Spleen (tissue), 11 donors: ENCODE data around the gene NOTCH2. TPM values are rescaled to one million over a fixed set of nuclear protein-coding genes. Genes with fewer than 3 reads are reported as not detected.

Source experiments
- DNase-seq: peaks from one replicate; pipeline ENCODE4 v3.0.0-alpha.2; 2020
- H3K27ac ChIP-seq, 8 donors: fragments of 200-600 bp; sonication (generic) in 7 of 8; 1 replicate in 4 of 8; 2 replicates in 4 of 8; pipeline versions ENCODE4 v1.5.0 to v1.8.0; 2016 to 2021; ENCODE audit warnings: inconsistent platforms in 4 of 8, mild to moderate bottlenecking in 4 of 8, moderate library complexity in 1 of 8
- H3K27me3 ChIP-seq, 7 donors: fragments of 200-600 bp; sonication (generic) in 6 of 7; replicated peaks in 1 of 7; 1 replicate in 4 of 7; 2 replicates in 3 of 7; pipeline versions ENCODE4 v1.5.0 to v1.8.0; 2016 to 2021; ENCODE audit warnings: inconsistent platforms in 3 of 7, mild to moderate bottlenecking in 1 of 7
- H3K36me3 ChIP-seq, 6 donors: fragments of 200-600 bp; sonication (generic) in 5 of 6; 1 replicate in 4 of 6; 2 replicates in 2 of 6; pipeline versions ENCODE4 v1.5.0 to v1.8.0; 2016 to 2021; ENCODE audit warnings: inconsistent platforms in 2 of 6
- H3K4me1 ChIP-seq, 6 donors: fragments of 200-600 bp; sonication (generic) in 5 of 6; 1 replicate in 3 of 6; 2 replicates in 3 of 6; pipeline versions ENCODE4 v1.5.0 to v1.8.0; 2016 to 2021; ENCODE audit warnings: inconsistent platforms in 3 of 6
- H3K4me3 ChIP-seq, 8 donors: fragments of 200-600 bp; sonication (generic) in 7 of 8; 1 replicate in 4 of 8; 2 replicates in 4 of 8; pipeline versions ENCODE4 v1.5.0 to v1.8.0; 2016 to 2021; ENCODE audit warnings: inconsistent platforms in 4 of 8, mild to moderate bottlenecking in 4 of 8, moderate library complexity in 2 of 8
- H3K9me3 ChIP-seq, 8 donors: fragments of 200-600 bp; sonication (generic) in 7 of 8; 1 replicate in 4 of 8; 2 replicates in 4 of 8; pipeline versions ENCODE4 v1.5.0 to v1.8.0; 2016 to 2021; ENCODE audit warnings: inconsistent platforms in 4 of 8
- CTCF ChIP-seq, 11 experiments: fragments of 200-600 bp in 7 of 11; fragments of 450-650 bp in 4 of 11; sonication (generic) in 4 of 11; IDR thresholded peaks in 8 of 11; conservative IDR thresholded peaks in 3 of 11; 1 replicate in 7 of 11; 2 replicates in 4 of 11; pipeline versions ENCODE4 v1.4.0 to v1.8.0; 2016 to 2021; ENCODE audit warnings: antibody characterized with exemption in 11 of 11, inconsistent platforms in 4 of 11, mild to moderate bottlenecking in 1 of 11
- POLR2A ChIP-seq, 3 donors: fragments of 450-650 bp; IDR thresholded peaks; one replicate each; pipeline ENCODE4 v1.5.1; 2017; ENCODE audit warnings: antibody characterized with exemption in 3 of 3, mild to moderate bottlenecking in 1 of 3
- POLR2AphosphoS5 ChIP-seq, 3 donors: sonication (generic); formaldehyde crosslinking; IDR thresholded peaks; one replicate each; pipeline ENCODE4 v1.5.1; 2017; ENCODE audit warnings: antibody characterized with exemption in 3 of 3
- WGBS, 5 donors: extraction: QIAGEN DNeasy Blood & Tissue Kit in 3 of 5; methylation state at CpG; one replicate each; pipeline versions ENCODE4 v1.1.5 to v1.1.7; 2013 to 2018; 5-methylcytosine and 5-hydroxymethylcytosine counted together
- intact Hi-C: fragments of 100-400 bp; cut with DNase I; formaldehyde crosslinking; loops from one replicate; pipeline ENCODE4 v1.15.0; 2023; ENCODE audit warnings: low total_unique reads
- polyA plus RNA-seq, 3 donors: library from polyadenylated mRNA; stranded (reverse); fragments of 200-250 nt; gene quantifications; one replicate each; pipeline ENCODE4 v1.2.1, GENCODE V29; 2013
- total RNA-seq, 7 donors: library from RNA; depleted of rRNA in 3 of 7; stranded (reverse); fragments of >200 nt in 3 of 7; fragmentation: NEBNext Ultra II Directional in 4 of 7; extraction: Animal tissue kit (Norgen Biotek cat#: 25700) in 4 of 7; gene quantifications; one replicate each; pipeline versions ENCODE4 v1.1.0 to v1.2.1, GENCODE V29; 2016 to 2021
- donor health status: healthy with polysubstance abuse.
- donor health status: DM: no; HTN: no; CAD: no; lungs with moderate emphysema.
- donor health status: DM: no; HTN: no; CAD: no.
- donor health status: Bipolar disorder and iron deficiency.
- donor health status: healthy.
- donor health status: DM: no; HTN: no; CAD: no.
- donor health status: DM: yes; HTN: yes; CAD: no.

NOTCH2 gene
- total and polyA plus RNA-seq, 10 donors: 11.3 to 230 (median 138) TPM

DNA sequence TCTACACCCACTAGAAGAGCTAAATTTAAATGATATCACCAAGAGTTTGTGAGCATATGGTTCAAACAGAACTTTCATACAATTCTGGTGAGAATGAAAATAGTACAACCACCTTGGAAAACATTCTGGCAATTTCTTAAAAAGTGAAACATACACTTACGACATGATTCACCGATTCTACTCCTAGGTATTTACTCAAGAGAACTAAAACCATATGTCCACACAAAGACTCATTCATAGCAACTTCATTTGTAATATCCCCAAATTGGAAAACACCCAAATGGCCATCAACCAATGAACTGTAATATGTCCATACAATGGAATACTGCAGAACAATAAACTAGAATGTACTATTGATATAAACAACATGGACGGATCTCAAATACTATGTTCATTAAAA lies 122.0 kb downstream of the NOTCH2 start:
- Histone ChIP-seq H3K9me3 (no peaks in the 10 kb centered on the region), H3K27me3 (no peaks in the 10 kb centered on the region), H3K4me1 (peaks cover 0 to 6% (median 0%) of the 10 kb centered on the region in 6 donors), H3K27ac (no peak overlapping the region), H3K4me3 (no peak overlapping the region), H3K36me3 (peaks cover 0 to 80% (median 43%) of the 10 kb centered on the region in 6 donors)
- WGBS, 5 donors: 93 to 97% (median 96%) methylated on average over 3 of the region's 3 CpGs
- TF ChIP-seq POLR2A (IDR thresholded peaks at IDR 0.05): no peak
- no peak for TF ChIP-seq CTCF (IDR thresholded peaks at IDR 0.05 in 8 of 11, conservative IDR thresholded peaks at IDR 0.05 in 3 of 11)
- TF ChIP-seq POLR2AphosphoS5 (IDR thresholded peaks at IDR 0.05): no peak
- intact Hi-C loops: no loop called here
- DNase-seq: no peak

DNA sequence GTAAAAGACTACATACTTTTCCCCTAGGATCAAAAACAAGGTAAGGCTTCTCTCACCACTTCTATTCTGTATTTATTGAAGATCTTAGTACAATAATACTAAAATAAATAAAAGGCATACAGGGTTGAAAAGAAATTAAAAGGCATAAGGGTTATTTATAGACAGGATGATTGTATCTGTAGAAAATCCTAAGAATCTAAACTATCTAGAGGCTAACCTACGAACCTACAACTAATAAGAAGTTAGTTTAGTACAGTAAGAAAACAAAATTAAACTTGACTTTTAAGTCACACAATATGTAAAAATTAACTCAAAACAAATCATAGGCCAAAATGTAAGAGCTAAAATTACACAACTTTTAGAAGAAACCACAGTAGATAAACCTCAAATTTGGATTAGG lies 122.7 kb downstream of the NOTCH2 start:
- Histone ChIP-seq H3K36me3 (peaks cover 0 to 80% (median 38%) of the 10 kb centered on the region in 6 donors), H3K4me3 (no peak overlapping the region), H3K4me1 (peaks cover 0 to 6% (median 0%) of the 10 kb centered on the region in 6 donors), H3K27me3 (no peaks in the 10 kb centered on the region), H3K9me3 (no peaks in the 10 kb centered on the region), H3K27ac (no peak overlapping the region)
- no peak for TF ChIP-seq POLR2AphosphoS5 (IDR thresholded peaks at IDR 0.05)
- no peak for TF ChIP-seq CTCF (IDR thresholded peaks at IDR 0.05 in 8 of 11, conservative IDR thresholded peaks at IDR 0.05 in 3 of 11)
- TF ChIP-seq POLR2A (IDR thresholded peaks at IDR 0.05): no peak
- intact Hi-C loops: no loop called here
- no peak for DNase-seq
- 76 to 89% (median 84%) methylated on average over 1 of the region's 1 CpG for WGBS, 5 donors

DNA sequence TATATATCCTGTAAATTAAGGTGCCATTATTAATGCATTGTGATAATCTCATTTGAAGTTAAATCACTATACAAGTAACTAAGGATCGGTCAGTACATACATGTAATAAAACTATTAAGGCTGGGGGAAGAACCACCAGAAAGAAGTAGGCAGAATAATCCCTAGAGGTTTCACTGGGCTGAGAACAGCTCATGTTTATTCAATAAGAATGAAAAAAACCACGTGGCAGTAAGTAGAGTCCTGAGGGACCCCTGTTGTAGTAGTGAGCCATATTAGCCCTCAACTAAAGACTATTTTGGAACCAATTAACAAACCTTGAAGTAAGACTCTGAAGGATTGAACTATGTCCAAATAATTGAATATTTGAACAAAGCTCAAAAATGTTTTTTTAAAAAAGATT lies 126.2 kb downstream of the NOTCH2 start:
- DNase-seq: no peak
- Histone ChIP-seq H3K4me3 (no peak overlapping the region), H3K27me3 (no peaks in the 10 kb centered on the region), H3K36me3 (peaks cover 5 to 80% (median 41%) of the 10 kb centered on the region in 6 donors), H3K4me1 (peaks cover 0 to 6% (median 0%) of the 10 kb centered on the region in 6 donors), H3K27ac (no peak overlapping the region), H3K9me3 (no peaks in the 10 kb centered on the region)
- intact Hi-C loops: no loop called here
- TF ChIP-seq CTCF (IDR thresholded peaks at IDR 0.05 in 8 of 11, conservative IDR thresholded peaks at IDR 0.05 in 3 of 11): no peak
- WGBS, 5 donors: 67 to 81% (median 71%) methylated on average over 2 of the region's 2 CpGs

DNA sequence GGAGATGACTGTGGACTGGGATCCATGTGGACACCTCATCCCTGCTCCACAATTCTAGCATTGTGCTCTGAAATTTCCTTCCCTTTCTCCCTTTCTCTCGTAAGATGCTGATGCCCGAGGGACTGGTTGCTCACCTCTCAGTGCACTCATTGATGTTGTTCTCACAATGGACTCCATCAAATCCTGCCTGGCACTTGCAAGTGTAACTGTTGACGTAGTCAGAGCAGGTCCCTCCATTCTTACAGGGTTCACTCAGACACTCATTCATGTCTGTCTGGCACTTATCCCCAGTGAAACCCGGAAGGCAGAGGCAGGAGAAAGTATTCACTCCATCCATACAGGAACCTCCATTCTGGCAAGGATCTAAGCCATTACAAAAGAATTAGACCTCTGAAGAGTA lies 128.1 kb downstream of the NOTCH2 start:
- intact Hi-C loops: no loop called here
- 90 to 96% (median 93%) methylated on average over 4 of the region's 4 CpGs for WGBS, 5 donors
- H3K4me3 ChIP-seq: no peak overlapping the region
- no peak for TF ChIP-seq POLR2A (IDR thresholded peaks at IDR 0.05)
- TF ChIP-seq POLR2AphosphoS5 (IDR thresholded peaks at IDR 0.05): peak in 1 of 3 donors; percentile 11
- TF ChIP-seq CTCF (IDR thresholded peaks at IDR 0.05 in 8 of 11, conservative IDR thresholded peaks at IDR 0.05 in 3 of 11): no peak
- no peaks in the 10 kb centered on the region for H3K9me3 ChIP-seq
- H3K27me3 ChIP-seq: no peaks in the 10 kb centered on the region
- no peak for DNase-seq
- peaks cover 7 to 86% (median 54%) of the 10 kb centered on the region in 6 donors for H3K36me3 ChIP-seq
- peaks cover 0 to 6% (median 0%) of the 10 kb centered on the region in 6 donors for H3K4me1 ChIP-seq
- no peak overlapping the region for H3K27ac ChIP-seq
